HepG2 (cell line): ENCODE results near the gene GMEB2. TPM values are rescaled to one million over a fixed set of nuclear protein-coding genes. Genes with fewer than 3 reads are reported as not detected.

ENCODE experiments used
- ATAD3A ChIP-seq: sonication (generic); formaldehyde crosslinking; IDR thresholded peaks from 2 replicates; pipeline ENCODE4 v1.4.0; 2020; ENCODE audit warnings: missing genetic modification reagents
- BHLHE40 ChIP-seq: IDR thresholded peaks from 2 replicates; pipeline ENCODE4 v1.6.1; 2011; ENCODE audit warnings: low read length, improper control_type of control experiment
- BORCS8-MEF2B ChIP-seq: sonication (generic); formaldehyde crosslinking; IDR thresholded peaks from 2 replicates; pipeline ENCODE4 v1.8.0; 2022; ENCODE audit warnings: mild to moderate bottlenecking, missing genetic modification reagents
- BRD4 ChIP-seq: sonication (generic); formaldehyde crosslinking; IDR thresholded peaks from 2 replicates; pipeline ENCODE4 v1.4.0; 2020; ENCODE audit warnings: missing genetic modification reagents
- CBX1 ChIP-seq: IDR thresholded peaks from one replicate; pipeline ENCODE4 v1.6.1; 2016; ENCODE audit warnings: antibody characterized with exemption, low read depth
- CBX2 ChIP-seq, 2 experiments: fragments of 200-600 bp in 1 of 2; sonication (generic); formaldehyde crosslinking in 1 of 2; IDR thresholded peaks; 2 replicates each; pipeline versions ENCODE4 v1.7.0 to v1.8.1; 2018 to 2022; ENCODE audit warnings: low read depth in 2 of 2, low read length in 1 of 2, mild to moderate bottlenecking in 1 of 2, missing genetic modification reagents in 1 of 2
- FOSL1 ChIP-seq: sonication (generic); formaldehyde crosslinking; IDR thresholded peaks from 2 replicates; pipeline ENCODE4 v1.9.0; 2021; ENCODE audit warnings: missing genetic modification reagents, borderline replicate concordance
- FOXP1 ChIP-seq, 2 experiments: fragments of 450-650 bp in 1 of 2; IDR thresholded peaks; 2 replicates each; pipeline ENCODE4 v1.6.1; 2017 to 2018; ENCODE audit warnings: antibody characterized with exemption in 1 of 2
- GATA4 ChIP-seq: sonication (generic); IDR thresholded peaks from 2 replicates; pipeline ENCODE4 v1.6.1; 2016; ENCODE audit warnings: antibody characterized with exemption, low read depth, borderline replicate concordance
- IRX3 ChIP-seq: sonication (generic); formaldehyde crosslinking; IDR thresholded peaks from 2 replicates; pipeline ENCODE4 v1.8.1; 2023; ENCODE audit warnings: mild to moderate bottlenecking, low read depth, missing genetic modification reagents, borderline replicate concordance
- MBD4 ChIP-seq: IDR thresholded peaks from 2 replicates; pipeline ENCODE4 v1.6.1; 2012; ENCODE audit warnings: low read length, inconsistent platforms, borderline replicate concordance
- PLRG1 ChIP-seq: fragments of 450-650 bp; conservative IDR thresholded peaks from 2 replicates; pipeline ENCODE4 v1.6.1; 2016
- REL ChIP-seq: sonication (generic); formaldehyde crosslinking; conservative IDR thresholded peaks from 2 replicates; pipeline ENCODE4 v1.8.0; 2022; ENCODE audit warnings: mild to moderate bottlenecking, missing genetic modification reagents, moderate library complexity
- TMF1 ChIP-seq: sonication (generic); formaldehyde crosslinking; IDR thresholded peaks from 2 replicates; pipeline ENCODE4 v1.8.1; 2022; ENCODE audit warnings: low read depth, missing genetic modification reagents
- TSC22D2 ChIP-seq: sonication (generic); formaldehyde crosslinking; IDR thresholded peaks from 2 replicates; pipeline ENCODE4 v1.5.1; 2020; ENCODE audit warnings: missing genetic modification reagents, mild to moderate bottlenecking, borderline replicate concordance
- ZMYM2 ChIP-seq: sonication (generic); formaldehyde crosslinking; IDR thresholded peaks from 2 replicates; pipeline ENCODE4 v1.8.0; 2022; ENCODE audit warnings: mild to moderate bottlenecking, missing genetic modification reagents
- ZNF101 ChIP-seq: sonication (generic); formaldehyde crosslinking; IDR thresholded peaks from 2 replicates; pipeline ENCODE4 v1.4.0; 2020; ENCODE audit warnings: mild to moderate bottlenecking, low read depth, missing genetic modification reagents, borderline replicate concordance
- ZNF17 ChIP-seq: sonication (generic); formaldehyde crosslinking; IDR thresholded peaks from 2 replicates; pipeline ENCODE4 v1.5.0; 2020; ENCODE audit warnings: mild to moderate bottlenecking, missing genetic modification reagents
- ZNF263 ChIP-seq: sonication (generic); formaldehyde crosslinking; IDR thresholded peaks from 2 replicates; pipeline ENCODE4 v1.4.0; 2020; ENCODE audit warnings: missing genetic modification reagents
- ZNF766 ChIP-seq: sonication (generic); formaldehyde crosslinking; IDR thresholded peaks from 2 replicates; pipeline ENCODE4 v1.5.0; 2020; ENCODE audit warnings: missing genetic modification reagents, borderline replicate concordance
- ZNF816 ChIP-seq: sonication (generic); formaldehyde crosslinking; IDR thresholded peaks from 2 replicates; pipeline ENCODE4 v1.8.0; 2022; ENCODE audit warnings: missing genetic modification reagents, mild to moderate bottlenecking, borderline replicate concordance
- polyA plus RNA-seq, 8 experiments: library from polyadenylated mRNA; depleted of rRNA in 3 of 8; stranded (reverse) in 7 of 8; unstranded in 1 of 8; fragments of >200 nt; fragmentation: Illumina TruSeq in 4 of 8; extraction: Trizol in 4 of 8; gene quantifications; 2 replicates each; pipeline versions ENCODE4 v1.2.1 to v1.2.3, GENCODE V29; 2011 to 2016; ENCODE audit warnings: low read depth in 4 of 8, missing spikeins in 1 of 8, mixed read lengths in 1 of 8; ENCODE audit not compliant: insufficient read depth in 1 of 8
- total RNA-seq, 5 experiments: library from RNA; depleted of rRNA; stranded (reverse); fragments of >200 nt; fragmentation: Illumina TruSeq; extraction: Trizol; gene quantifications; 2 replicates each; pipeline ENCODE4 v1.2.3, GENCODE V29; 2016; ENCODE audit warnings: low read depth in 1 of 5
- TF ChIP-seq, protein P1 (sequence below): sonication (generic); formaldehyde crosslinking; IDR thresholded peaks from 2 replicates; pipeline ENCODE4 v1.8.1; 2023; ENCODE audit warnings: mild to moderate bottlenecking, missing genetic modification reagents, borderline replicate concordance
- TF ChIP-seq, protein P2 (sequence below): sonication (generic); formaldehyde crosslinking; IDR thresholded peaks from 2 replicates; pipeline ENCODE4 v1.5.1; 2020; ENCODE audit warnings: mild to moderate bottlenecking, missing genetic modification reagents, borderline replicate concordance
- TF ChIP-seq, protein P3 (sequence below): IDR thresholded peaks from 2 replicates; pipeline ENCODE4 v1.6.1; 2018; ENCODE audit warnings: missing genetic modification reagents, mild to moderate bottlenecking, missing compliant biosample characterization
- TF ChIP-seq, protein P4 (sequence below): sonication (generic); formaldehyde crosslinking; IDR thresholded peaks from 2 replicates; pipeline ENCODE4 v1.8.0; 2022; ENCODE audit warnings: mild to moderate bottlenecking, missing genetic modification reagents, moderate library complexity
- TF ChIP-seq, protein P5 (sequence below): sonication (generic); formaldehyde crosslinking; IDR thresholded peaks from 2 replicates; pipeline ENCODE4 v1.8.1; 2022; ENCODE audit warnings: mild to moderate bottlenecking, missing genetic modification reagents

The GMEB2 gene
- total and polyA plus RNA-seq, 2 of the 13 experiments (the other 11 are each of a cell fraction or from before 2014, with no cell fraction given), result 10.6 to 12.4 TPM

DNA sequence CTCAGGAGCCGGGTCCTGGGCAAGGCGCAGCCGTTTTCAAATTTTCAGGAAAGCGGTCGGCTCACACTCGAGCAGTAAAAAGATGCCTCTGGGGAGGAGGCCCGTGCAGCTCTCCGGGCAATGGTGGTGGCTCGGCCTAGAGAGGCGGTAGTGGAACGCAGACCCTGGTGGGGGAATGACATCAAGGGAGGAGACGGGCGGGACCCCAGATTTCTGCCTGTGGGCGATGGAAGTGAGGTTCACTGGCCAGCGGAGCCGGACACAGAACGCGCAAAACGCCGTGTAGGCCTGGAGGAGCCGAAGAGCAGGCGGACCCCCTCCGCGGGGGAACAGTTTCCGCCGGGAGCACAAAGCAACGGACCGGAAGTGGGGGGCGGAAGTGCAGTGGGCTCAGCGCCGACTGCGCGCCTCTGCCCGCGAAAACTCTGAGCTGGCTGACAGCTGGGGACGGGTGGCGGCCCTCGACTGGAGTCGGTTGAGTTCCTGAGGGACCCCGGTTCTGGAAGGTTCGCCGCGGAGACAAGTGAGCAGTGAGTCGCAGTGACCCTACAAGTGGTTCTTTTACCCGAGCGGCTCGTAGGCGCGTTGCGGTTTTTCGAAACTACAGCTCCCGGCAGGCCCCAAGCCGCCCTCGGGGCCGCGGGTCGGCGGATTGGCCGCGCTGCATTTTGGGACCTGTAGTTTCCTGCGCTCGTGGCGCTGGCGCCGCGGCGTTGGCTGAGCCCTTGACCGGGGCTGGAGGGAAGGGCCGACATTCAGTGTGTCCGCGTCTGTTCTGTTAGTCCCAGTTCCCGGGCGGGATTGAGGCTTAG is 31.2 kb upstream of the GMEB2 start, which contains the start of gene RTEL1 (continued):
- TF ChIP-seq ATAD3A (CRISPR knock-in tag) (0 out of 2 replicates have a peak, but pooled peaks have one; percentile 63), ZMYM2 (CRISPR knock-in tag) (0 out of 2 replicates have a peak, but pooled peaks have one; percentile 72), CBX2 (IDR thresholded peaks at IDR 0.05; ENCODE audit: low read depth, low read length) (no peak), CBX2 (CRISPR knock-in tag; IDR thresholded peaks at IDR 0.05; ENCODE audit: low read depth) (no peak), BORCS8-MEF2B (CRISPR knock-in tag) (peak; percentile 95), FOSL1 (CRISPR knock-in tag) (peak; percentile 54; the same call in 1 of the 2 replicates), ZNF816 (CRISPR knock-in tag) (peak; percentile 92), FOXP1 (IDR thresholded peaks at IDR 0.05) (no peak), FOXP1 (CRISPR knock-in tag; IDR thresholded peaks at IDR 0.05) (peak; percentile 35), PLRG1 (no peak), BRD4 (CRISPR knock-in tag) (peak; percentile 98), TMF1 (CRISPR knock-in tag) (peak; percentile 71), ZNF766 (CRISPR knock-in tag) (peak; percentile 94), TSC22D2 (CRISPR knock-in tag) (peak; percentile 94), CBX1 (peak; percentile 85), REL (CRISPR knock-in tag) (0 out of 2 replicates have a peak, but pooled peaks have one; percentile 36), BHLHE40 (peak; percentile 33), ZNF17 (CRISPR knock-in tag) (no peak), ZNF263 (peak; percentile 81), GATA4 (no peak; the same call in 1 of the 2 replicates), ZNF101 (0 out of 2 replicates have a peak, but pooled peaks have one; percentile 48), MBD4 (no peak), IRX3 (CRISPR knock-in tag) (peak; percentile 43; the same call in 1 of the 2 replicates)
- TF ChIP-seq, protein P1, sequence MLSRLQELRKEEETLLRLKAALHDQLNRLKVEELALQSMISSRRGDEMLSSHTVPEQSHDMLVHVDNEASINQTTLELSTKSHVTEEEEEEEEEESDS (CRISPR knock-in tag), result peak; percentile 84; the same call in 1 of the 2 replicates
- TF ChIP-seq, protein P2, sequence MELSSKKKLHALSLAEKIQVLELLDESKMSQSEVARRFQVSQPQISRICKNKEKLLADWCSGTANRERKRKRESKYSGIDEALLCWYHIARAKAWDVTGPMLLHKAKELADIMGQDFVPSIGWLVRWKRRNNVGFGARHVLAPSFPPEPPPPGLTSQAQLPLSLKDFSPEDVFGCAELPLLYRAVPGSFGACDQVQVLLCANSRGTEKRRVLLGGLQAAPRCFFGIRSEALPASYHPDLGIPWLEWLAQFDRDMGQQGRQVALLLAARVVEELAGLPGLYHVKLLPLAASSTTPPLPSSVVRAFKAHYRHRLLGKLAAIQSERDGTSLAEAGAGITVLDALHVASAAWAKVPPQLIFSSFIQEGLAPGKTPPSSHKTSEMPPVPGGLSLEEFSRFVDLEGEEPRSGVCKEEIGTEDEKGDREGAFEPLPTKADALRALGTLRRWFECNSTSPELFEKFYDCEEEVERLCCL (CRISPR knock-in tag), result 0 out of 2 replicates have a peak, but pooled peaks have one; percentile 6
- TF ChIP-seq, protein P3, sequence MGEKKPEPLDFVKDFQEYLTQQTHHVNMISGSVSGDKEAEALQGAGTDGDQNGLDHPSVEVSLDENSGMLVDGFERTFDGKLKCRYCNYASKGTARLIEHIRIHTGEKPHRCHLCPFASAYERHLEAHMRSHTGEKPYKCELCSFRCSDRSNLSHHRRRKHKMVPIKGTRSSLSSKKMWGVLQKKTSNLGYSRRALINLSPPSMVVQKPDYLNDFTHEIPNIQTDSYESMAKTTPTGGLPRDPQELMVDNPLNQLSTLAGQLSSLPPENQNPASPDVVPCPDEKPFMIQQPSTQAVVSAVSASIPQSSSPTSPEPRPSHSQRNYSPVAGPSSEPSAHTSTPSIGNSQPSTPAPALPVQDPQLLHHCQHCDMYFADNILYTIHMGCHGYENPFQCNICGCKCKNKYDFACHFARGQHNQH (CRISPR knock-in tag), result peak; percentile 91
- TF ChIP-seq, protein P4, sequence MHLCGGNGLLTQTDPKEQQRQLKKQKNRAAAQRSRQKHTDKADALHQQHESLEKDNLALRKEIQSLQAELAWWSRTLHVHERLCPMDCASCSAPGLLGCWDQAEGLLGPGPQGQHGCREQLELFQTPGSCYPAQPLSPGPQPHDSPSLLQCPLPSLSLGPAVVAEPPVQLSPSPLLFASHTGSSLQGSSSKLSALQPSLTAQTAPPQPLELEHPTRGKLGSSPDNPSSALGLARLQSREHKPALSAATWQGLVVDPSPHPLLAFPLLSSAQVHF (CRISPR knock-in tag), result no peak
- TF ChIP-seq, protein P5, sequence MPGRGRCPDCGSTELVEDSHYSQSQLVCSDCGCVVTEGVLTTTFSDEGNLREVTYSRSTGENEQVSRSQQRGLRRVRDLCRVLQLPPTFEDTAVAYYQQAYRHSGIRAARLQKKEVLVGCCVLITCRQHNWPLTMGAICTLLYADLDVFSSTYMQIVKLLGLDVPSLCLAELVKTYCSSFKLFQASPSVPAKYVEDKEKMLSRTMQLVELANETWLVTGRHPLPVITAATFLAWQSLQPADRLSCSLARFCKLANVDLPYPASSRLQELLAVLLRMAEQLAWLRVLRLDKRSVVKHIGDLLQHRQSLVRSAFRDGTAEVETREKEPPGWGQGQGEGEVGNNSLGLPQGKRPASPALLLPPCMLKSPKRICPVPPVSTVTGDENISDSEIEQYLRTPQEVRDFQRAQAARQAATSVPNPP, result peak; percentile 94
